ENCODE data around the gene TMEM248.
"Not testable (repeated sequence)": the region's sequence is repeated elsewhere in the genome, so short reads cannot be mapped to it uniquely, and the experiment has no call there.

Gene TMEM248

DNA sequence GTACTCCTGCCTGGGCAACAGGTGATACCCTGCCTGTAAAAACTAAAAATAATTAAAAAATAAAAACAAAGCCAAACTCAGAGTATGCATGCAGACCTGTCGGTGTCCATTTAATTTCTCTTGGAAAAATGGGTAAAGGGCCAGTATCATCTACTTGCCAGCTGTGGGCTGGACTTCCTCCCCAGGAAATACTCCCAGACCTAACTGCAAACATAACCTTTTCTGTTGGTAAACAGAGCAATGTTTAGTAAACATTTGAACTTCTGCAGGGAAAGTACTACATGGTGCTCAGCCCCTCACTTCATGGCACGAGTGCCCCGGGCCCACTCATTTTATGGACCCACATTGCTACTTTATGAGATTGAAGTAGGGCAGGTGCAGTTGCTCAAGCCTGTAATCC, 10.2 kb upstream of the TMEM248 start:
- DNase-seq = no peak

DNA sequence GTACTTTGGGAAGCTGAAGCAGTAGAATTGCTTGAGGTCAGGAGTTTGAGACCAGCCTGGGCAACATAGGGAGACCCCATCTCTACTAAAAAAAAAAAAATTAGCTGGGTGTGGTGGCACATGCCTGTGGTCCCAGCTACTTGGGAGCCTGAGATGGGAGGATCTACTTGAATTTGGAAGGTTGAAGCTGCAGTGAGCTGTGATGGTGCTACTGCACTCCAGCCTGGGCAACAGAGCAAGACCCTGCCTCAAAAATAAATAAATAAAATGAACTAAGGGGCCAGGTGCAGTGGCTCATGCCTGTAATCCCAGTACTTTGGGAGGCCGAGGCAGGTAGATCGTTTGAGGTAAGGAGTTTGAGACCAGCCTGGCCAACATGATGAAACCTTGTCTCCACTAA, 9.8 kb upstream of the TMEM248 start:
- DNase-seq = not testable (repeated sequence)

DNA sequence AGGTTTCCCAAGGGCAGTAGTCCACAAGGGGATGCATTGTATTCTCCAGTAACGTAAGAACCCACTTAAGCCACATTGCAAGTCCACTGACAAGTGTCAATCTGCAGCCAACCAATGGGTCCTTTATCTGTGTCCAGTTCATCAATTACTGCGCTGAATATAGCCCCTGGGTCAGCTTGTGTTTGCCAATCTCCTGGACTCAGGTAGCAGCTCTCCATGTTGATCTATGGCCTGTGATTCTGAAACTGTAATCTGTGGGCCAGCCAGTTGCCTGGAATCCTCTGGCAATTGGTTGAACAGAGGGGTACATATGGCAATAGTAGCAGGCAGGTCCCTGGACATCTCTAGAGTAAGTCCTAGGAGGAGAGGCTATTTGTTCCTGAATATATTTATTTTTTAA, 8.8 kb upstream of the TMEM248 start:
- DNase-seq = no peak

DNA sequence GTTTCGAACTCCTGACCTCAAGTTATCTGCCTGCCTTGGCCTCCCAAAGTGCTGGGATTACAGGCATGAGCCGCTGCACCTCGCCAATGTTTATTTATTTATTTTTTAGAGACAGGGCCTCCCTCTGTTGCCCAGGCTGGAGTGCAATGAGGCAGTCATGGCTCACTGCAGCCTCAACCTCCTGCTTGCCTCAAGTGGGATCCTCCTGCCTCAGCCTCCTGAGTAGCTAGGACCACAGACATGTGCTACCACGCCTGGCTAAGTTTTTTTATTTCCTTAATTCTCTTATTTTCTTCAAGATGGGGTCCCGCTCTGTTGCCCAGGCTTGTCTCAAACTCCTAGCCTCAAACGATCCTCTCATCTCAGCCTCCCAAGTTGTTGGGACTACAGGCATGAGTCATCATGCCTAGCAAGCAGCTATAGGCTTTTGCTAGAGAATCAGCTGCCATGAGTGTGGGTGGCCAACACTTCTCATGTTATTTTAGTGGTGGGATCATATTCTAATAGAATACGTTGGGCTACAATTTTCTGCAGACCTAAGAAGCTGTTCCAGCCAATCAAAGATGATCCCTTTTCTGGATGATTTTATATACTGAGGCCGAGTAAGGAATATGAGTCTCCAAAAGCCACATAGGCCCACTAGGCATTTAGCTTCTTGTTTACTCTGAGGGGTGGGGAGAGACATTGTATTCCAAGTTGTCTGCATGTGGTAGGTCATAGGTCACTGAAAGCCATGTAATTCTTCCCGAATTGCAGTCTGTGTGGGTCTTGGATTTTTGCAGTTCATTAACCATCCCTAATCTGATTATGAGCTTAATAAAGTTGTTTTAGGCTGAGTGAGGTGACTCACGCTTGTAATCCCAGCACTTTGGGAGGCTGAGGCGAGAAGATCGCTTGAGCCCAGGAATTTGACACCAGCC, 7.6 kb upstream of the TMEM248 start:
- no peak for DNase-seq

DNA sequence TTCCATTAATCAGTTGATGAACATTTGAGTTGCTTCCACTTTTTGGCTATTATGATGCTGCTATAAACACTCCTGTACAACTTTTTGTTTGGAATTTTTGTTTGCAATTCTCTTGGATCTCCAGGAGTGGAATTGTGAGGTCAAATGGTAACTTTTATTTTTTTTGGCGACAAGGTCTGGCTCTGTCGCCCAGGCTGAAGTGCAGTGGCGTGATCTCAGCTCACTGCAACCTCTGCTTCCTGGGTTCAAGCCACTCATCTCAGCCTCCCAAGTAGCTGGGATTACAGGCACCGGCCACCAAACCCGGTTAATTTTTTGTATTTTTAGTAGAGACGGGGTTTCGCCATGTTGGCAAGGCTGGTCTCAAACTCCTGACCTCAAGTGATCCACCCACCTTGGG, 3.1 kb upstream of the TMEM248 start:
- DNase-seq = not testable (repeated sequence)

DNA sequence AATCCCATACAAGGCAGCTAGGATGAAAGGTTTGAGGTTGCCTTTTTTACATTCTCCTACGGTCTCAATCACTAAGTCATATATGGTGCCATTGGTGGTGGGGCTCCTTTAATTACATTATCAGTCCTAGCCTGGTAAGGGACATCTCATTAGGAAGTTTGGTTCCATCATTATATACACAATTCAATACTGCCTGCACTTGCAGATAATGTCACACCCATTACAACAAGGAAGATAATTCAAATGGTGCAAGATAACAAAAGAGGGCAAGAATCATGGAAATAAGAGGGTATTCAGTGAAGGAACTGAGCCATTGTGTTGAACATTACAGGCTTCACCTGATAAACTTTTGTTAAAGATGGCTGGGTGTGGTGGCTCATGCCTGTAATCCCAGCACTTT, 1.7 kb upstream of the TMEM248 start:
- DNase-seq = no peak

DNA sequence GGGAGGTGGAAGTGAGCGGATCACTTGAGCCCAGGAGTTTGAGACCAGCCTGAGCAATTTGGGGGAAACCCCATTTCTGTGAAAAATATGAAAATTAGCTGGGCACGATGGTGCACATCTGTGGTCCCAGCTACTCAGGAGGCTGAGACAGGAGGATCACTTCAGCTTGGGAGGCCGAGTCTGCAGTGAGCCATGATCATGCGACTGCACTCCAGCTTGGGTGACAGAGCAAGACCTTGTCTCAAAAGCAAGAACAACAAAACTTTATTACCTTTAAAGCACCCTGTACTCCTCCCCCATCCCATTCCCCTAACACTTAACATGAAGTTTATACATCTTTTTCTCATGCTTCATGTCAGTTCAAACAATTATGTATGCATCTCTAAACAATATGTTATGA, 1.3 kb upstream of the TMEM248 start:
- no peak for DNase-seq

DNA sequence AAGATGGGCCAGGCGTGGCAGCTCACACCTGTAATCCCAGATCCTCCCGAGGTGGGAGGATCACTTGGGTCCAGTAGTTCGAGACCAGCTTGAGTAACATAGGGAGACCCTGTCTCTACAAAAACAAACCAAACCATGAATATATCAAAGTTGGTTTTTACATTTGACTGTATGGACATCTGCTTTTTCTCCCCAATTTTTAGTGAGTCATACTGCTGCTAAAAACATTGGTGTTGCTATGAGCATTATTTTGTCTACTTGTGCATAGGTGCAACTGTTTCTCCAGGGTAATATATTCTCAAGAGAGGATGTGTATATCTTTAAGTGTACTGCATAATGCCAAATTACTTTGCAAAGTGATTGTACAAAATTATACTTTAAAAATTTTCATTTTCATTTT, 769 bp upstream of the TMEM248 start:
- DNase-seq = no peak

DNA sequence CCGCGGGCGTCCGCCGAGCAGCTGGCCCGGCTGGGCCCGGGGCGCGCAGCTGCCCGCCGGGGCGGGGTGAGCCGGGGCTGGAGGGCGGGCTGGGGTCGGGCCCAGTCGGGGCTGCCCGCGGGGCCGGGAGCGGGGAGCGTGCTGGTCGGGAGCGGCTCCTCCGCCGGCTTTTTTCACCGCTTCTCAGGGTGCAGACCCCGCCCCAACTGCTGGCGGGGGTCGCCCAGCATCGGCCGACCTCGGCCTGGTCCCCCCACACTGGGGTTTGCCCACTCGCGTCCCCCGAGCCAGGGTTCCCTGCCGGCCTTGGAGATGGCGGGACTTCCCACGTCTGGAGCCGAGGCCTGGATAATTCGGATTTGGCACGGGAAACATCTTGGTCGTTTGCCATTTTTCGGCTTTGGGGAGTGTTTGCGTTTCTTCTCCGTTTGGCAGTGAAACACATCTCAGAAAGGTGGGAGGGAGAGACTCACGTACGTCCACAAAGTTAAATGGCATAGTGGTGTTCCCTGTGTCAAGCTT, 432 bp downstream of the TMEM248 start:
- peak; percentile 72 for DNase-seq

DNA sequence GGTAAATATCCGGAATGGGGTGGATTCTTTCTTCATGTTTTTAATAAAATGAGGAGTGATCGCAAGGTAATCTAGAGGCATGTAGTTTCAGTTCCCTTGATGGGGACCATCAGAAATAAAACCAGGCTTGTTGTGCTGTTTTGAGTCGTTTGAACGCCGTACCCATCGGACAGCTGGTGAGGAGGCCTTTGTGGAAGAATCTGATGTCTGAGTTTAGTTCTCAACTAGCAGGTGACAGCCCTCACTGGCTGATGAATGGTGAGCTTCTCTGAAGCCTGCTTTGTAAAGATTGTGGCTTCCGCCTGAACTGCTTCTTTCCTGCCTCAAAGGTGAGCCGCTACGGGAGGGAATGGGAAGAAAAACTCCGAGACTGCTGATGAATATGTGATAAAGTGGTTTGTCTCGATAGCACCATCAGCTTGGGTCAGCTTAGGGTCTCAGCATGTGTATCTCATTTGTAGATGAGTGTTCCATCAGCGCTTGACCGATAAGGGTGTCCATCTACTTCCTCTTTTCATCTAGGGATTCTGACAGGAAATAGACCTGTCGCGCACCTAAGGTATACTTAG, 977 bp downstream of the TMEM248 start:
- DNase-seq = no peak

DNA sequence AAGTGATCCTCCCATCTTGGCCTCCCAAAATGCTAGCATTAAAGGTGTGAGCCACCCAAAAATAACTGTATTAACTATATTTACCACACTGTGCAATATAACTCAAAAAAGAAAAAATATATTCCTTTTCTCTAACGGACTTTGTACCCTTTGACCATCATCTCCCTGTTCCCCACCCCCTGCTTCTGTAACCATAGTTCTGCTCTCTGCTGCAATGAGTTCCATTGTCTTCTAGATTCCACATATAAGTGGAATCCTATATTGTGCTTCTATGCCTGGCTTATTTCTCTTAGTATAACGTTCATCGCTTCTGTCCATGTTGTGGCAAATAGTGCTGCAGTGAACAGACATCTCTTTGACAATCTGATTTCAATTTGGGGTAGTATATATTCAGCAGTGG, 4.2 kb downstream of the TMEM248 start:
- DNase-seq = no peak

DNA sequence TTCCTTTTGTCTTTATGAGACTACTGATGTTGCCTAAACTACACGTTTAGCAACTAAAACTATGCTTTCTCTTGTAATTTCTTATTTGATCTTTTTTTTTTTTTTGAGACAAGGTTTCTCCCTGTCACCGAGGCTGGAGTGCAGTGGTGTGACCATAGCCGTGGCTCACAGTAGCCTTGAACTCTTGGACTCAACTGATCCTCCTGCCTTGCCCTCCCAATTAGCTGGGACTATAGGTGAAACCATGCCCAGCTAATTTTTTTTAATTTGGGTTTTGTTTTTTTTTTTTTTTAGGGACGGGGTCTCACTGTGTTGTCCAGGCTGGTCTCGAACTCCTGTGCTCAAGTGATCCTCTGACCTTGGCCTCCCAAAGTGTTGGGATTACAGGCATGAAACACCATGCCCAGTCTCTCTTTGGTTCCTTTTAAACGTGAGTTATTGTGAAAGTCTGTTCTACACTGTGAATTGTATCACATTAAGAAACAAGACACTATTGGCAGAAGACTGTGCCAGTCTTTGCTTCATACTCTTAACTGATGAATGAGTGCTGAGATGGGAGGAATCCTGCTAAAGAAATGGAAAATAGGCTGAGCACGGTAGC, 6.4 kb downstream of the TMEM248 start:
- DNase-seq = no peak

DNA sequence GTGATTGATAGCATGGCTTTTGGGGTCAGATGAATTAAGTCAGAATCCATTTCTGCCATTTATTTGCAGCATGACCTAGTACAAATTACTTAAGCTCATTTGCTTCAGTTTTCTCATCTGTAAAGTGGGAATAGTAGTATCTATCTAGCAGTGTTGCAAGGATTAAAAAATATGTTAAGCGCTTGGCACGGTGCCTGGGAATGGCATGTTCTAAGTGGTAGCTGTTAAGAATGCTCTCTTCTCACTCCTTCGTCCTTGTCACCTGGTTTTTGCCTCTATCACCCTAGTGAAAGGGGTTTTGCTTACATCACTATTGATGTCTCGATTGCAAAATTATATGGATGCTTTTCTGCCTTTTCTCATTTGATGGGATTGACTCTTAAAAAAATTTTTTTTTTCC, 7.4 kb downstream of the TMEM248 start:
- DNase-seq = no peak

DNA sequence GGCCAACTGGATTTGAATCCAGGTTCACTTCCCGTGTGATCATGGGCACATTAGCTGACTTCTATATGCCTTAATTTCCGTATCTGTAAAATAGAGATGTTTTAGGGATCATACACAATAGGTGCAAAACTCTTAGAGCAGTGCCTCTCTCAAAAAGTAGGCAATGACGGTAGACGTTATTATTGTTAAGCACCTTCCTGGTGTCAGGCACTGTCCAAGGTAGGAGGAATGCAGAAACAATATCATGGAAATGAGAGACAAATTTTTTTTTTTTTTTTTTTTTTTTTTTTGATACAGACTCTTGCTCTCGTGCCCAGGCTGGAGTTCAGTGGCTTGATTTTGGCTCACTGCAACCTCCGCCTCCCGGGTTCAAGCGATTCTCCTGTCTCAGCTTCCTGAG, 8.1 kb downstream of the TMEM248 start:
- DNase-seq = no peak

DNA sequence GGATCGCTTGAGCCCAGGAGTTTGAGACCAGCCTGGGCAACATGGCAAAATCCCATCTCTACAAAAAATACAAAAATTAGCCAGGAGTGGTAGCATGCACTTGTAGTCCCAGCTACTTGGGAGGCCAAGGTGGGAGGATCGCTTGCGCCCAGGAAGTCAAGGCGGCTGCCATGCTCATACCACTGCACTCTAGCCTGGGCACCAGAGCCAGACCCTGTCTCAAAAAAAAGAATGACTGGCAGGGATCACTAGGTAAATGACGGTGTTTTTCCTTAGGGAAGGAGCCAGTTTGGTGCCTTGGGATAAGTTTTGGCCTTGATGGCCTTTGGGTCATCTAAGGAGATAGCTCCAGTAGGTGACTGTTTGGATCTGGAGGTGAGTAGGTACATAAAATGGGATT, 8.9 kb downstream of the TMEM248 start:
- no peak for DNase-seq

DNA sequence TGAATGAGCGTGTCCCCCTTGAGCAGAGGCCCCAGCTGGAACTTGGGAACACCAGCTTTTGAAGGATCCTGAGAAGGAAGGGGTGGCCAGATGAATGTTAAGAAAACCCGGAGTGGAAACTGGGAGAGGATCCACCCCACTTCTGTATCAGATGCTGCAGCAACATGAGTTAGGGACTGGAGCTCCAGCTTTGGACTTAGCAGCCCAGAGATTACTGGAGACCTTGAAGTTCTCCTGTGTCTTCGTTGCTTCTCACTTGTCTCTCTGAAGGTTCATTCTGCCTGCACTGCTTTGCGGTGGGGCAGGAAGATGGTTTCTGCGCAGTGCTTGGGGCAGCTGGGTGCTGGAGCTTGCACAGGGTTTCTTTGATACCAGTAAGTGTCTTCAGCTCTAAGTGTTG, 9.3 kb downstream of the TMEM248 start:
- no peak for DNase-seq

DNA sequence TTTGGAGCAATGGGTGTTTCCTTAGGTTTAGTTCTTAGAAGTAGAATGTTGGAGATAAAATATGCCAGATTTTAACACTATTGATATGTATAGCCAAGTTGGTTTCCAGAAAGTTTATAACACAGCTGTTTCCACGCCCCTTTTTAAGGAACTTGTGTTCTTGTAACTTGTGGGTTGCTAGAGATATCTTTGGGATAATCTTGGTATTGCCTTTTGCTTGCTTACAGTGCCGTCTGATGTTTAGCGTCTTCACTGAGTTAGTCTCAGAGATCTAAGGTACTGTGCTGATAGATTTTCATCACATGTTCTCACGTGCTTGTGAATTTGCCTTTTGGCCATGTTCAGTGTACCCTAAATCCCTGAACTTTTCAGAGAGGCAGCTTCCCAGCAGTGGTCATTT, 12.4 kb downstream of the TMEM248 start:
- no peak for DNase-seq

DNA sequence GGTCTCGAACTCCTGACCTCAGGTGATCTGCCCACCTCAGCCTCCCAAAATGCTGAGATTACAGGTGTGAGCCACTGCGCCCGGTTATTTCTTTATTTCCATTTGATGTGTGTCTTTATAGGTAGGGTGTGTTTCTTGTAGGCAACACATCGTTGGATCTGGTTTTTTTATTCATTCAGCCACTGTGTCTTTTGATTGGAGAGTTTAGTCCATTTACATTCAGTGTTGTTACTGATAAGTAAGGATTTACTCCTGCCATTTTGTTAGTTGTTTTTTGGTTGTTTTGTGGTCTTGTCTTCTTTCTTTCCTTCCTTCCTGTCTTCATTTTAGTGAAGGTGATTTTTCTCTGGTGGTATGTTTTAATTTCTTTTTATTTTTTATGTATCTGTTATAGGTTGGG, 16.9 kb downstream of the TMEM248 start:
- DNase-seq = no peak

DNA sequence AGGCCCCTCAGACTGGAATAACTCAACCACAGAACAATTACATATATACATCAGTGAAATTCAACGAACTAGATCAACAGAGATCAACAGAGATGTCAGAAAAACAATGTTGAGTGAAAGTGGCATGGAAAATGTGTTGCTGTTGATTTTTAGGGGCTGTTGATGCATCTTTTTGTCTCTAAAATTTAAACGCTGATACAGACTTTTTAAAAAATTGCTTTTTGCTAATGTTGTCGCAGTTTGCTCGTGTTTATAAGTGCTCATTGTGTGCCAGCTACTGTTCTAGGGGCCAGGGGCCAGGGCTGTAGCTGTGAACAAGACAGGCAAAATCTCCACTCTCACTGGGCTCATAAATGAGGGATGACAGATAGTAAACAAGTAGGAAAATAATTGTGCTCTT, 18.3 kb downstream of the TMEM248 start:
- DNase-seq = no peak

DNA sequence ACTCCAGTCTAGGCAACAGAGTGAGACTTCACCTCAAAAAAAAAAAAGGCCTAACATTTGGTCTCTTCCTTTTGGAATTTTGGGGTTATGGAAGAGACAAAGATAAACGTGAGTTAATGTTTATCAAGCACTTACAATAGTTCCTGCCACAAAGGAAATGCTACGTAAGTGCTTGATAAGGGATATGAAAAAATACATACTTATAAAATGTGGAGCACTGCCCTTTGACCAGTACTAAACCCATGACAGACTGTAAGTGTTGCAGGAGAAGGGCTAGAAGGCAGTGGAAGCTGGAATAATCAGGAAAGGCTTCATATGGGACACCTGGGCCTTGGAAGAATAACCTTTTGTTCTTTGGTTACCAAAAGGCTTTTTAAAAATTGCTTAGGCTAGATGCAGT, 25.5 kb downstream of the TMEM248 start:
- no peak for DNase-seq

DNA sequence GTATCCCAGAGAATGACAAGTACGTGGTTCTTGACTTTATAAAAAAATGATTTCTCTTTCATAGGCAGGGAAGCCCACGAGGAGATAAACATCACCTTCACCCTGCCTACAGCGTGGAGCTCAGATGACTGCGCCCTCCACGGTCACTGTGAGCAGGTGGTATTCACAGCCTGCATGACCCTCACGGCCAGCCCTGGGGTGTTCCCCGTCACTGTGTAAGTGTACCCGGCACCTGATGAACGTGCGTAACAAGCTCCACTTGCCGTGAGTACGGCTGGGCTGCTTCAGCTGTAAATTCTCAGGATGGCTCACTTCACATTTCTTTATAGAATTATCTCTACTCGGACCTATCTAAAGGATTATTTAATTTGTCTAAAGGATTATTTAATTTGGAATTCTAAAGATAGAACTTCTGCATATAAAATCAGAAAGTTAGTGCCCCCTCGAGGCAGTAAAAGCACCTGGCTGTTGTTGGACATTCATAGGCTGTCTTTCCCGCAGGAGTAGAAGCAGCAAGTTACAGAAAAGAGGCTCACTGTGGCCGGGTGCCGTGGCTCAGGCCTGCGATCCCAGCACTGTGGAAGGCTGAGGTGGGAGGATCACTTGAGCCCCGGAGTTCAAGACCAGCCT, 27.6 kb downstream of the TMEM248 start:
- DNase-seq = no peak

DNA sequence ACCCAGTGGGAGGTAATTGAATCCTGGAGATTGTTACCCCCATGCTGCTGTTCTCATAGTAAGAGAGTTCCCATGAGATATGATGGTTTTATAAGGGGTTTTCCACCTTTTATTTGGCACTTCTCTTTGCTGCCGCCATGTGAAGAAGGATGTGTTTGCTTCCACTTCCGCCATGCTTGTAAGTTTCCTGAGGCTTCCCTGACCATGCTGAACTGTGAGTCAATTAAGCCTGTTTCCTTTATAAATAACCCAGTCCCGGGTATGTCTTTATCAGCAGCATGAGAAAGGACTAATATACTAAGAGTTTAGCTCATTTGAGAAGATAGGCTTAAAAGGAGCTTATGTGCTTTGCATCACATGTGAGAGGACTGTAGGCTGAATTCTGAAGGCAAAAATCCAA, 29.3 kb downstream of the TMEM248 start:
- no peak for DNase-seq

DNA sequence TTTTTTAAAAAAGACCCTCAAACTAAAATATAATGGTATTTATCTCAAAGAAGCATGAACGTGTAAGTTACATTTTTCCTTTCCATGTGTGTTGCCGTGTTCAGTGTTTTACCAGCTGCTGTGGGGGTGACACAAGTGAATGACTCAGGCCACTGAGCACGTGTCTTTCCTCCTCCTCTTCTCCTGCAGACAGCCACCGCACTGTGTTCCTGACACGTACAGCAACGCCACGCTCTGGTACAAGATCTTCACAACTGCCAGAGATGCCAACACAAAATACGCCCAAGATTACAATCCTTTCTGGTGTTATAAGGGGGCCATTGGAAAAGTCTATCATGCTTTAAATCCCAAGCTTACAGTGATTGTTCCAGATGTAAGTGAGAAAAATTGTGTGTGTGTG, 29.7 kb downstream of the TMEM248 start:
- no peak for DNase-seq

Data from NCI-H2029 (cell line).